Measurements from ENCODE around the gene CD8B2.
"Not testable (repeated sequence)": the region's sequence is repeated elsewhere in the genome, so short reads cannot be mapped to it uniquely, and the experiment has no call there.

DNA sequence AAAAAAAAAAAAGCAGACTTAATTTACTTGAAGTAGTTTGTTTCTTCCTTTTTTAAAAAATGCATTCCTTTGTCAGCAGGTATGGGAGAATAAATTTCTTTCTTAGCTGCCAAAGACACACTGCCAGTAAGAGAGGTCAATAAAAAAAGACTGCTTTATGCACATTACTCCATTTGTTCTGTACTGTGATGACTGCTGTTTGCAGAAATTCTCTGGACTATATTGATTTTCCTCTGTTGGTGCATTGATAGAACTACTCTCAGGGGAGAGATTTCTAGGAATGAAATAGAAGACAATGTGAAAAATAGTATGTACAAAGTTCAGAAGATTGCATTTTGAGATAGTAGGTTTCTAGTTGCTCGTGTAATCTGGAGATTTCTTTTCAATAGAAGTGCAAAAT is 7.6 kb upstream of the CD8B2 start:
- TF ChIP-seq POLR2A (IDR thresholded peaks at IDR 0.05): not testable (repeated sequence)
- TF ChIP-seq, protein P1, sequence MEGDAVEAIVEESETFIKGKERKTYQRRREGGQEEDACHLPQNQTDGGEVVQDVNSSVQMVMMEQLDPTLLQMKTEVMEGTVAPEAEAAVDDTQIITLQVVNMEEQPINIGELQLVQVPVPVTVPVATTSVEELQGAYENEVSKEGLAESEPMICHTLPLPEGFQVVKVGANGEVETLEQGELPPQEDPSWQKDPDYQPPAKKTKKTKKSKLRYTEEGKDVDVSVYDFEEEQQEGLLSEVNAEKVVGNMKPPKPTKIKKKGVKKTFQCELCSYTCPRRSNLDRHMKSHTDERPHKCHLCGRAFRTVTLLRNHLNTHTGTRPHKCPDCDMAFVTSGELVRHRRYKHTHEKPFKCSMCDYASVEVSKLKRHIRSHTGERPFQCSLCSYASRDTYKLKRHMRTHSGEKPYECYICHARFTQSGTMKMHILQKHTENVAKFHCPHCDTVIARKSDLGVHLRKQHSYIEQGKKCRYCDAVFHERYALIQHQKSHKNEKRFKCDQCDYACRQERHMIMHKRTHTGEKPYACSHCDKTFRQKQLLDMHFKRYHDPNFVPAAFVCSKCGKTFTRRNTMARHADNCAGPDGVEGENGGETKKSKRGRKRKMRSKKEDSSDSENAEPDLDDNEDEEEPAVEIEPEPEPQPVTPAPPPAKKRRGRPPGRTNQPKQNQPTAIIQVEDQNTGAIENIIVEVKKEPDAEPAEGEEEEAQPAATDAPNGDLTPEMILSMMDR (IDR thresholded peaks at IDR 0.05): not testable (repeated sequence)

Measured in sigmoid colon (tissue), 3 donors.